Endothelial cell of umbilical vein (primary cell): ENCODE data around the gene ARID1B. TPM values are rescaled to one million over a fixed set of nuclear protein-coding genes. Genes with fewer than 3 reads are reported as not detected.
A peak's percentile ranks its signal among the peaks of the same experiment; 100 is the strongest.

ENCODE experiments used
- BruUV-seq: library from RNA; stranded (reverse); fragments of 400-500 nt; replicated peaks from 2 replicates; lab custom pipeline; 2021; lab: Mats Ljungman, UMichigan
- CTCF ChIA-PET: fragments of 300-600, 350-600 bp; sonication (Branson Sonifier 250); formaldehyde crosslinking; loops from one replicate; lab custom pipeline; 2021; ENCODE audit warnings: antibody characterized with exemption, inconsistent platforms; lab: Charles Lee
- POLR2A ChIA-PET: fragments of 300-600, 350-600 bp; sonication (Branson Sonifier 250); formaldehyde crosslinking; loops from one replicate; lab custom pipeline; 2021; ENCODE audit warnings: antibody characterized with exemption, inconsistent platforms; lab: Charles Lee
- DNase-seq: peaks from one replicate; pipeline ENCODE4 v3.0.0-alpha.2; 2011; ENCODE audit warnings: low read depth, low spot score
- FAIRE-seq: peaks from 2 replicates; lab custom pipeline; 2011; peaks lifted over from hg19 to GRCh38; lab: Jason Lieb, UNC
- H2AFZ ChIP-seq: 2 replicates; pipeline ENCODE4 v1.6.0; 2012; ENCODE audit warnings: low read depth, low read length, control low read depth, inconsistent platforms
- H3K27ac ChIP-seq: 2 replicates; pipeline ENCODE4 v1.5.1; 2011; ENCODE audit warnings: low read depth, mild to moderate bottlenecking, control low read depth, low read length, moderate library complexity; ENCODE audit not compliant: insufficient read depth
- H3K27me3 ChIP-seq, 2 experiments: 2 replicates each; pipeline versions ENCODE4 v1.6.0 to v1.6.1; 2011; ENCODE audit warnings: low read length in 2 of 2, mixed read lengths in 1 of 2; ENCODE audit not compliant: control insufficient read depth in 2 of 2, insufficient read depth in 2 of 2
- H3K36me3 ChIP-seq, 2 experiments: 2 replicates in 1 of 2; 3 replicates in 1 of 2; pipeline ENCODE4 v1.5.1; 2011; ENCODE audit warnings: low read length in 2 of 2, mild to moderate bottlenecking in 1 of 2, moderate library complexity in 1 of 2; ENCODE audit not compliant: control insufficient read depth in 2 of 2, insufficient read depth in 2 of 2; ENCODE audit errors: extremely low read depth in 1 of 2
- H3K4me1 ChIP-seq: 3 replicates; pipeline ENCODE4 v1.5.1; 2011; ENCODE audit warnings: mild to moderate bottlenecking, low read length; ENCODE audit not compliant: control insufficient read depth, insufficient read depth; ENCODE audit errors: extremely low read depth
- H3K4me2 ChIP-seq: 2 replicates; pipeline ENCODE4 v1.6.1; 2011; ENCODE audit warnings: low read length, control low read depth, mixed read lengths; ENCODE audit not compliant: insufficient read depth
- H3K4me3 ChIP-seq, 3 experiments: fragments of 200-600 bp in 1 of 3; sonication (generic), shearing (Covaris generic) in 1 of 3; replicated peaks in 1 of 3; 2 replicates each; pipeline ENCODE4 v1.5.1; 2011 to 2016; ENCODE audit warnings: control low read depth in 3 of 3, low read length in 3 of 3, mild to moderate bottlenecking in 2 of 3, inconsistent platforms in 1 of 3, low read depth in 1 of 3, moderate library complexity in 1 of 3; ENCODE audit not compliant: insufficient read depth in 1 of 3
- H3K79me2 ChIP-seq: 2 replicates; pipeline ENCODE4 v1.6.0; 2012; ENCODE audit warnings: low read length, inconsistent platforms; ENCODE audit not compliant: control insufficient read depth, insufficient read depth
- H3K9ac ChIP-seq: replicated peaks from 2 replicates; pipeline ENCODE3; 2011; ENCODE audit warnings: low read length, control low read depth; ENCODE audit not compliant: insufficient read depth; ENCODE audit errors: extremely low read depth
- H3K9me1 ChIP-seq: replicated peaks from 3 replicates; pipeline ENCODE4 v1.6.0; 2011; ENCODE audit warnings: mild to moderate bottlenecking, low read length; ENCODE audit not compliant: control insufficient read depth, insufficient read depth; ENCODE audit errors: extremely low read depth
- H3K9me3 ChIP-seq: replicated peaks from 2 replicates; pipeline ENCODE4 v1.5.1; 2012; ENCODE audit warnings: low read length, inconsistent platforms; ENCODE audit not compliant: control insufficient read depth, insufficient read depth
- H4K20me1 ChIP-seq: replicated peaks from 2 replicates; pipeline ENCODE3; 2011; ENCODE audit warnings: mild to moderate bottlenecking, low read length; ENCODE audit not compliant: control insufficient read depth, insufficient read depth; ENCODE audit errors: extremely low read depth
- EZH2 ChIP-seq: IDR thresholded peaks from 2 replicates; pipeline ENCODE4 v1.6.1; 2012; ENCODE audit warnings: borderline replicate concordance, low read depth, mild to moderate bottlenecking, moderate library complexity, low read length, inconsistent platforms; ENCODE audit not compliant: severe bottlenecking
- FOS ChIP-seq: IDR thresholded peaks from 2 replicates; pipeline ENCODE4 v1.6.1; 2011; ENCODE audit warnings: mild to moderate bottlenecking, low read length, moderate library complexity, borderline replicate concordance; ENCODE audit not compliant: insufficient read depth
- GATA2 ChIP-seq: IDR thresholded peaks from 2 replicates; pipeline ENCODE4 v1.7.0; 2011; ENCODE audit warnings: low read depth, mild to moderate bottlenecking, moderate library complexity, mixed read lengths, low read length; ENCODE audit not compliant: insufficient read length, insufficient read depth
- JUN ChIP-seq: IDR thresholded peaks from 2 replicates; pipeline ENCODE4 v1.6.1; 2011; ENCODE audit warnings: borderline replicate concordance, low read depth; ENCODE audit not compliant: insufficient read length, insufficient read depth
- MYC ChIP-seq: IDR thresholded peaks from one replicate; pipeline ENCODE4 v1.6.1; 2011; ENCODE audit warnings: mild to moderate bottlenecking, low read depth, low read length
- POLR2A ChIP-seq: IDR thresholded peaks from 2 replicates; pipeline ENCODE4 v1.6.1; 2012; ENCODE audit warnings: low read depth, mild to moderate bottlenecking, control low read depth, low read length
- POLR2AphosphoS5 ChIP-seq: IDR thresholded peaks from 2 replicates; pipeline ENCODE4 v1.6.1; 2012; ENCODE audit warnings: low read depth, mild to moderate bottlenecking, control low read depth, low read length, moderate library complexity; ENCODE audit not compliant: insufficient read depth
- dilution Hi-C: fragments of 300-500 bp; cut with MboI; formaldehyde crosslinking; loops from one replicate; pipeline ENCODE4 v1.15.0; 2019; ENCODE audit warnings: low sequenced_read_pairs; ENCODE audit not compliant: extremely low pct_ligation_motif_present
- intact Hi-C: fragments of 100-400 bp; cut with micrococcal nuclease; formaldehyde crosslinking; loops from one replicate; pipeline ENCODE4 v1.10.0; 2022
- polyA plus RNA-seq, 4 experiments: library from polyadenylated mRNA; depleted of rRNA in 3 of 4; stranded (reverse) in 3 of 4; unstranded in 1 of 4; fragments of >200 nt; gene quantifications; 2 replicates each; pipeline versions ENCODE4 v1.2.1 to v1.2.3, GENCODE V29; 2011 to 2012; ENCODE audit warnings: missing spikeins in 1 of 4
- total RNA-seq: library from RNA; stranded (reverse); gene quantifications from 2 replicates; pipeline ENCODE4 v1.2.3, GENCODE V29; 2021
- TF ChIP-seq, protein P1 (sequence below): IDR thresholded peaks from 2 replicates; pipeline ENCODE4 v1.6.1; 2011; ENCODE audit not compliant: insufficient read depth, insufficient read length
- TF ChIP-seq, protein P2 (sequence below), 2 donors: IDR thresholded peaks; 1 replicate in 1 of 2; 2 replicates in 1 of 2; pipeline ENCODE4 v1.5.1; 2011; ENCODE audit warnings: low read length in 2 of 2, mild to moderate bottlenecking in 2 of 2, moderate library complexity in 2 of 2, control low read depth in 1 of 2, inconsistent platforms in 1 of 2, low read depth in 1 of 2; ENCODE audit not compliant: insufficient read depth in 1 of 2; ENCODE audit errors: extremely low read depth in 1 of 2

The ARID1B gene
- total and polyA plus RNA-seq, 2 donors (not counting 3 experiments of a cell fraction or from before 2014, with no cell fraction given) = 21.8 to 89.5 TPM

DNA sequence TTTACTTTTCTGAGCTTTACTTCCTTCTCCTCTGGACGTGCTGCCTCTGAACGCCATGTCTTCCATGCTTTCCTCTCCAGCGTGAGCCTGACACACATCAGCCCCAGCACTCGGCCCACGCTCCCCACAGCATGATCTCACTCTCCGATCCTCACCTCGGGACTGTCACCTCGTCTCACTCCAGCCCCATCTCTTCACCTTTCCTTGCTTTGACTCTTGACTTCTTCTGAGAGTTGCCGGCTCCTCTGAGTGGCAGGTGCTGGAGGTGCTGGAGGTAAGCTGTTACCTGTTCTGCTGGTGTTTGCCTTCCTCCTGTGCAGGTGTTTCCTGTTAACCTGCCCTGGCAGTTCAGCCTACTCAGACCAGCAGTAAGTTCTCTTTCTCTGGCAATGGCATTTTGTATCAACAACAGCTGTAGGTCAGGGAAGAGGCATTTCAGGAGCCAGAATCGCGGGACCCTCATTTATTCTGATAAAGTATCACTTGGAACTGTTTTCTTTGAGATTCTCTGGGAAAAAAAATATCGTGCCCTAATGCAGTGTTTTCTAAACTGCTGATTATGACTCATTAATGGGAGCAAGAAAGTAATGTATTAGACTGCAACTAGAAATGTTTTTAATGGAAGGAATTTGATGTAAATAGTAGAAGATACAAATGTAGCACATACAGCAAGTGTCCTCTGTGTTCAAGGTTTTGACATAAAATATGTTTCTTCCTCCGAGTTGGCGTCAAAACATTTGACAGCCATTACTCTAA lies 106.5 kb downstream of the ARID1B start:
- H4K20me1 ChIP-seq = peaks cover 5% of the 10 kb centered on the region
- no peaks in the 10 kb centered on the region for H3K27me3 ChIP-seq
- H2AFZ ChIP-seq = no peak overlapping the region
- peak; percentile 49 for DNase-seq
- no TSS peak for BruUV-seq
- intact Hi-C loops = no loop called here
- H3K4me1 ChIP-seq = peaks cover 20% of the 10 kb centered on the region
- ChIA-PET CTCF (interaction anchor here (1.1 to 1.8 kb wide), 4 partner anchors 13 to 138 kb away, joined by 3 to 6 read pairs (median 4); no protein-coding TSS in a partner anchor), POLR2A (no interaction called here)
- H3K9me3 ChIP-seq = no peaks in the 10 kb centered on the region
- dilution Hi-C loops = no loop called here
- no peak overlapping the region for H3K9ac ChIP-seq
- no peak overlapping the region for H3K27ac ChIP-seq
- H3K79me2 ChIP-seq = peaks cover 68% of the 10 kb centered on the region
- no peak for FAIRE-seq
- H3K4me3 ChIP-seq = no peak overlapping the region
- TF ChIP-seq POLR2AphosphoS5 = no peak
- peak; percentile 29 for TF ChIP-seq FOS
- TF ChIP-seq POLR2A = no peak
- H3K4me2 ChIP-seq = no peak overlapping the region
- no peaks in the 10 kb centered on the region for H3K36me3 ChIP-seq
- H3K9me1 ChIP-seq = no peaks in the 10 kb centered on the region

DNA sequence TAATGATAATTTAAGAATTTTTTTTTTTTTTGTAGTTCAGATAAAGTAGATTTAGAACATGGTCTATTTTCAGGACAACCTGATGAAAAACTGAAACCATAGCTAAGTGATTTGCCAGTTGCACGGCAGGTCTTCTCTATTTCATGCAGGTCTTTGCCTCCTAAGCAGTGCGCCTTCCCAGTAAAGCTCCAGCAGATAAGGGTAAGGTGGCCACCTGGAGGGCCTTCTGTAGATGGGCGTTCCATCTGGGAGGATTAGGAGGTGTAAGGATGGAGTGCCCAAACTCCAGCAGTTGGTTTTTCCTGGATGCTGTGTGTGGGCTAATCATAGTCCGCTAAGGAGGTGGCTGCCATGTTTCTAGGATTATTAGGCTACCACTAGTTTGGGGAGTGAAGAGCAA lies 107.1 kb downstream of the ARID1B start:
- TF ChIP-seq, protein P1, sequence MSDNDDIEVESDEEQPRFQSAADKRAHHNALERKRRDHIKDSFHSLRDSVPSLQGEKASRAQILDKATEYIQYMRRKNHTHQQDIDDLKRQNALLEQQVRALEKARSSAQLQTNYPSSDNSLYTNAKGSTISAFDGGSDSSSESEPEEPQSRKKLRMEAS = no peak
- TF ChIP-seq MYC = no peak
- no peak for TF ChIP-seq POLR2AphosphoS5
- TF ChIP-seq GATA2 = no peak
- TF ChIP-seq EZH2 = no peak
- no peak for TF ChIP-seq POLR2A
- TF ChIP-seq FOS = no peak
- TF ChIP-seq, protein P2, sequence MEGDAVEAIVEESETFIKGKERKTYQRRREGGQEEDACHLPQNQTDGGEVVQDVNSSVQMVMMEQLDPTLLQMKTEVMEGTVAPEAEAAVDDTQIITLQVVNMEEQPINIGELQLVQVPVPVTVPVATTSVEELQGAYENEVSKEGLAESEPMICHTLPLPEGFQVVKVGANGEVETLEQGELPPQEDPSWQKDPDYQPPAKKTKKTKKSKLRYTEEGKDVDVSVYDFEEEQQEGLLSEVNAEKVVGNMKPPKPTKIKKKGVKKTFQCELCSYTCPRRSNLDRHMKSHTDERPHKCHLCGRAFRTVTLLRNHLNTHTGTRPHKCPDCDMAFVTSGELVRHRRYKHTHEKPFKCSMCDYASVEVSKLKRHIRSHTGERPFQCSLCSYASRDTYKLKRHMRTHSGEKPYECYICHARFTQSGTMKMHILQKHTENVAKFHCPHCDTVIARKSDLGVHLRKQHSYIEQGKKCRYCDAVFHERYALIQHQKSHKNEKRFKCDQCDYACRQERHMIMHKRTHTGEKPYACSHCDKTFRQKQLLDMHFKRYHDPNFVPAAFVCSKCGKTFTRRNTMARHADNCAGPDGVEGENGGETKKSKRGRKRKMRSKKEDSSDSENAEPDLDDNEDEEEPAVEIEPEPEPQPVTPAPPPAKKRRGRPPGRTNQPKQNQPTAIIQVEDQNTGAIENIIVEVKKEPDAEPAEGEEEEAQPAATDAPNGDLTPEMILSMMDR (IDR thresholded peaks at IDR 0.05; ENCODE audit: extremely low read depth in 1 of 2, insufficient read depth in 1 of 2, low read depth in 1 of 2, low read length in 2 of 2) = no peak
- no peak for TF ChIP-seq JUN
- POLR2A ChIA-PET = no interaction called here
- DNase-seq = no peak
- CTCF ChIA-PET = interaction anchor here (1.1 kb wide), 2 partner anchors 23 to 55 kb away, joined by 3 to 6 read pairs; no protein-coding TSS in a partner anchor
- dilution Hi-C loops (no loop called here), intact Hi-C loops (no loop called here)
- no peaks in the 10 kb centered on the region for H3K9me3 ChIP-seq
- peaks cover 64% of the 10 kb centered on the region for H3K79me2 ChIP-seq
- no peaks in the 10 kb centered on the region for H3K27me3 ChIP-seq
- BruUV-seq = no TSS peak
- peaks cover 17% of the 10 kb centered on the region for H3K4me1 ChIP-seq
- no peak overlapping the region for H2AFZ ChIP-seq
- H3K4me3 ChIP-seq = no peak overlapping the region
- no peak for FAIRE-seq
- H3K9ac ChIP-seq = no peak overlapping the region
- H3K9me1 ChIP-seq = no peaks in the 10 kb centered on the region
- H3K36me3 ChIP-seq = no peaks in the 10 kb centered on the region
- H3K27ac ChIP-seq = no peak overlapping the region
- H4K20me1 ChIP-seq = peaks cover 5% of the 10 kb centered on the region
- H3K4me2 ChIP-seq = no peak overlapping the region
